GM12865 (cell line): ENCODE data around the gene CDHR3.

ENCODE experiments used
- DNase-seq: peaks from one replicate; pipeline ENCODE4 v3.0.0; 2010; ENCODE audit warnings: low read depth
- H3K4me3 ChIP-seq: 2 replicates; pipeline ENCODE4 v1.5.1; 2011; ENCODE audit warnings: mild to moderate bottlenecking, low read depth, low read length, control low read depth
- CTCF ChIP-seq: IDR thresholded peaks from 2 replicates; pipeline ENCODE4 v1.5.1; 2011; ENCODE audit warnings: low read length, control low read depth, low read depth, inconsistent platforms; ENCODE audit not compliant: insufficient read depth; ENCODE audit errors: missing control alignments

CDHR3 gene

DNA sequence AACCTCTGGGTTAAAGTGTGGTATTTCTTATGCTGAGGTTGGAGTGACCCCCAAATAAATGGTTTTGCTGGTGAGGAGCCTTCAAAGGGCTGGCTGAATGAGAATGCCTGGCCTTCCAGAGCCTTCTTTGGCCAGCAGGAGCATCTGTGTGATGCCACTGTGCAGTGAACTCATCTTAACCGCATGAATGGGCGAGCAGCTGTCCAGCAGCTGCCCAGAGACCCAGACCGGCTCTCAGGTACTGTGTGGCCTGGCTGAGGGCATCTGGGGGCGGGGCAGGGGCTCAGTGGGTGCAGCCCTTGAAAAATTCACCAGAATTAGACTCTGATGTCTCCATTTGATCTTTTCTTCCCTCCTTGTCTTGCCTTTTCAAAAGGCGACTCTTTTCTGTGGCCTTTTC is 90.0 kb downstream of the CDHR3 start:
- no peak for TF ChIP-seq CTCF
- H3K4me3 ChIP-seq: no peak overlapping the region
- DNase-seq: no peak

- H3K4me3 ChIP-seq: no peak overlapping the region
- no peak for TF ChIP-seq CTCF
- DNase-seq: no peak
These were observed 91.3 kb downstream of the CDHR3 start for GRCh38 chr7:106054156-106054910.

- TF ChIP-seq CTCF: no peak
- H3K4me3 ChIP-seq: no peak overlapping the region
- no peak for DNase-seq
These were observed 92.0 kb downstream of the CDHR3 start for GRCh38 chr7:106054971-106055532.

- peak; percentile 86 for TF ChIP-seq CTCF
- DNase-seq: peak; percentile 86
- no peak overlapping the region for H3K4me3 ChIP-seq
These were observed 93.6 kb downstream of the CDHR3 start for GRCh38 chr7:106056513-106057203.

GRCh38 chr7:106057204-106057961 is 94.3 kb downstream of the CDHR3 start:
- DNase-seq: peak; percentile 46
- no peak for TF ChIP-seq CTCF
- H3K4me3 ChIP-seq: no peak overlapping the region

DNA sequence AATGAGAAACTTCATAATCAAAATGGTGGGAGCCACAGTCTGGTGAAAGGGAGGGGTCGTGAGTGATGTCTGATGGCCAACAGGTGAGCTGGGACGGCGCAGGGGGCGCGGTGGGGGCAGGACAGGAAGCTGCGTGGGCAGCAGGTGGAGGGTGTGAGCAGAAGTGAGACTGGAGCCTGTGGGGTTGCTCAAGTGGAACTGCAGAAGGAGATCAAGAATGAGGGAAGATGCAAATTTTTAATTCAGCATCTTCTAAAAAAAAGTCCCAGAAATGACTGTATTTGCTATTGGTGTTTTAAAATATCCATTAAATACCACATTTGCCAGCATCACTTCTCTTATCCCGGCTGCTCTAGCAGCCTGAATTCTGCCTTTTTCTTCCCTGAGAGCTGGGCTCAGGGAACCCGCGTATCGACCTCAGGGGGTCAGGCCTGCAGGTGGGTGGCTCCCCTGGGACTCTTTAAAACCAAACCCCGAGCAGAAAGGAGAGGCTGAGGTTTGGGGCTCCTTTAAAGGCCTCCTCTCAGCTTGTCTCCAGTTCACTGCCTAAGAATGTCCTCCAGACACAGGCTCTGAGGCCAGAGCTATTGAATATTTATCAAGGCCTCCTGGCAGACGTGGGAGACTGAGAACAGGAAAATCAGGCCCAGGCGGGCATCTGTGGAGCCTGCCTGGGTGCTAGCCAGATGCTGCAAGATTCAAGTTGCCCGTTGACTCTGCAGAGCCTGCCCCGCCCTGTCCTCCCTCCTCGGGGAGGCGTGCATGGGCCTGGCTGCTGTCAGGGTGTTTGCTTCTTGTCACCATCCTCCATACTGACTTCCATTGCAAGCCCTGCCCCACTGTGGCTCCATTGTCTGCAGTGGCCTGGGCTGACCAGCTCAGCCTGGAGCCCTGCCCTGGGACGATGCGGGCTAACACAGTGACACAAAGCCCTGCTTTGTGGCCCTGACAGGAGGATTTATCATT is 95.2 kb downstream of the CDHR3 start:
- peak overlapping the region; percentile 11; the same call in 1 of the 2 replicates for H3K4me3 ChIP-seq
- peak; percentile 90 for DNase-seq

More for the DNA sequence above, 95.2 kb downstream of the CDHR3 start:
- TF ChIP-seq CTCF: no peak
